Keratinocyte (primary cell): Measurements from ENCODE around the gene ZNF365. TPM values are rescaled to one million over a fixed set of nuclear protein-coding genes. Genes with fewer than 3 reads are reported as not detected.
A peak's percentile ranks its signal among the peaks of the same experiment; 100 is the strongest.
"Not testable (repeated sequence)": the region's sequence is repeated elsewhere in the genome, so short reads cannot be mapped to it uniquely, and the experiment has no call there.

ENCODE experiments used
- DNase-seq: peaks from one replicate; pipeline ENCODE4 v3.0.0-alpha.2; 2011; ENCODE audit warnings: low read depth, missing footprints, low spot score
- FAIRE-seq: peaks from 2 replicates; lab custom pipeline; 2011; peaks lifted over from hg19 to GRCh38; lab: Jason Lieb, UNC
- H2AFZ ChIP-seq: 2 replicates; pipeline ENCODE4 v1.6.0; 2012; ENCODE audit warnings: low read length, control low read depth, inconsistent platforms; ENCODE audit not compliant: control insufficient read depth
- H3K27ac ChIP-seq: 2 replicates; pipeline ENCODE4 v1.5.1; 2011; ENCODE audit warnings: low read length; ENCODE audit not compliant: control insufficient read depth, insufficient read depth
- H3K27me3 ChIP-seq: 3 replicates; pipeline ENCODE4 v1.6.0; 2011; ENCODE audit warnings: low read length; ENCODE audit not compliant: control insufficient read depth, insufficient read depth; ENCODE audit errors: extremely low read depth
- H3K36me3 ChIP-seq, 2 experiments: 2 replicates in 1 of 2; 3 replicates in 1 of 2; pipeline ENCODE4 v1.5.1; 2011; ENCODE audit warnings: low read length in 2 of 2, mild to moderate bottlenecking in 1 of 2; ENCODE audit not compliant: control insufficient read depth in 2 of 2, insufficient read depth in 2 of 2; ENCODE audit errors: extremely low read depth in 1 of 2
- H3K4me1 ChIP-seq: 3 replicates; pipeline ENCODE4 v1.5.1; 2011; ENCODE audit warnings: low read length; ENCODE audit not compliant: control insufficient read depth, insufficient read depth; ENCODE audit errors: extremely low read depth
- H3K4me2 ChIP-seq: 3 replicates; pipeline ENCODE4 v1.6.0; 2011; ENCODE audit warnings: low read depth, low read length; ENCODE audit not compliant: control insufficient read depth, insufficient read depth; ENCODE audit errors: extremely low read depth
- H3K4me3 ChIP-seq, 3 experiments: fragments of 200-600 bp in 1 of 3; sonication (generic) in 1 of 3; 2 replicates in 2 of 3; 3 replicates in 1 of 3; pipeline ENCODE4 v1.5.1; 2011 to 2016; ENCODE audit warnings: low read length in 3 of 3, mild to moderate bottlenecking in 3 of 3, control low read depth in 2 of 3, inconsistent platforms in 1 of 3, low read depth in 1 of 3, mixed read lengths in 1 of 3, mixed run types in 1 of 3, moderate library complexity in 1 of 3; ENCODE audit not compliant: control insufficient read depth in 2 of 3, insufficient read depth in 2 of 3; ENCODE audit errors: extremely low read depth in 1 of 3
- H3K79me2 ChIP-seq: 2 replicates; pipeline ENCODE4 v1.6.0; 2012; ENCODE audit warnings: low read length; ENCODE audit not compliant: control insufficient read depth, insufficient read depth
- H3K9ac ChIP-seq: 3 replicates; pipeline ENCODE4 v1.6.0; 2011; ENCODE audit warnings: low read length; ENCODE audit not compliant: control insufficient read depth, insufficient read depth; ENCODE audit errors: extremely low read depth
- H3K9me1 ChIP-seq: 3 replicates; pipeline ENCODE4 v1.6.0; 2011; ENCODE audit warnings: low read length; ENCODE audit not compliant: control insufficient read depth, insufficient read depth; ENCODE audit errors: extremely low read depth
- H3K9me3 ChIP-seq: 2 replicates; pipeline ENCODE4 v1.5.1; 2012; ENCODE audit warnings: low read depth, low read length; ENCODE audit not compliant: control insufficient read depth
- H4K20me1 ChIP-seq: 3 replicates; pipeline ENCODE4 v1.6.0; 2011; ENCODE audit warnings: low read length; ENCODE audit not compliant: control insufficient read depth, insufficient read depth; ENCODE audit errors: extremely low read depth
- EZH2 ChIP-seq: IDR thresholded peaks from one replicate; pipeline ENCODE4 v1.6.1; 2012; ENCODE audit warnings: inconsistent platforms, mild to moderate bottlenecking, low read length, moderate library complexity
- dilution Hi-C: fragments of 300-500 bp; cut with MboI; formaldehyde crosslinking; loops from one replicate; pipeline ENCODE4 v1.7.0; 2020; ENCODE audit warnings: low sequenced_read_pairs; ENCODE audit not compliant: extremely low pct_ligation_motif_present
- polyA plus RNA-seq, 5 experiments: library from polyadenylated mRNA; depleted of rRNA in 3 of 5; stranded (reverse) in 3 of 5; stranded (forward) in 1 of 5; unstranded in 1 of 5; fragments of >200 nt; gene quantifications; 1 replicate in 1 of 5; 2 replicates in 3 of 5; 3 replicates in 1 of 5; pipeline versions ENCODE4 v1.2.1 to v1.2.3, GENCODE V29; 2011 to 2012; ENCODE audit warnings: missing spikeins in 2 of 5, low read depth in 1 of 5, low replicate concordance in 1 of 5
- TF ChIP-seq, protein P1 (sequence below), 3 experiments: IDR thresholded peaks in 1 of 3; conservative IDR thresholded peaks in 1 of 3; optimal IDR thresholded peaks in 1 of 3; 2 replicates in 2 of 3; 3 replicates in 1 of 3; pipeline versions ENCODE3 to v1.5.1; 2011; ENCODE audit warnings: low read length in 3 of 3, mild to moderate bottlenecking in 3 of 3, moderate library complexity in 2 of 3, control low read depth in 1 of 3, inconsistent platforms in 1 of 3; ENCODE audit not compliant: insufficient read depth in 2 of 3; ENCODE audit errors: extremely low read depth in 1 of 3

Gene ZNF365
- polyA plus RNA-seq, 1 donor (not counting 4 experiments of a cell fraction or from before 2014, with no cell fraction given): 15.9 TPM

DNA sequence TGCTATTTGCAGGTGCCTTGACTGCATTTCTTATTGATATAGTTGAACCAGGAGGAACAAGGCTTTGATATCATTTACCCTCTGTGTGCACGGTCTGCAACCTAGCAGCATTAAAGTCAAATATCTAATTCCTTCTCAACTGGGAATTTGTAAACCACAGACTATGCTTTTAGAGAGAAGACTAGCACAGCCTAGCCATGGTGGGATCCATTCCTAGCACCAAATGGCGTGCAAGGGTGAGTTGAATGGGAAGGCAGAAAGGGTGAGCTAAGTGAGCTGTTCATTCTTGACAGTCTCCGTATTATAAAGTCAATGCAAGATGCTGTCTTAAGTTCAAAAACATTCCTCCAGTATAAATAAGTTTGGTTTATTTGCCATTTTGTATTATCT lies 2.9 kb downstream of the ZNF365 start:
- H3K4me1 ChIP-seq: peaks cover 46% of the 10 kb centered on the region
- no peak overlapping the region for H2AFZ ChIP-seq
- peak overlapping the region in 2 of 3 experiments; percentile 3 to 9 for H3K4me3 ChIP-seq
- no peak overlapping the region for H3K4me2 ChIP-seq
- no peak overlapping the region for H3K27ac ChIP-seq
- peaks cover 3 to 7% of the 10 kb centered on the region in 2 experiments for H3K36me3 ChIP-seq
- no peaks in the 10 kb centered on the region for H4K20me1 ChIP-seq
- H3K27me3 ChIP-seq: no peaks in the 10 kb centered on the region
- FAIRE-seq (no peak), DNase-seq (no peak)
- H3K9me1 ChIP-seq: no peaks in the 10 kb centered on the region
- H3K79me2 ChIP-seq: peaks cover 60% of the 10 kb centered on the region
- TF ChIP-seq, protein P1, sequence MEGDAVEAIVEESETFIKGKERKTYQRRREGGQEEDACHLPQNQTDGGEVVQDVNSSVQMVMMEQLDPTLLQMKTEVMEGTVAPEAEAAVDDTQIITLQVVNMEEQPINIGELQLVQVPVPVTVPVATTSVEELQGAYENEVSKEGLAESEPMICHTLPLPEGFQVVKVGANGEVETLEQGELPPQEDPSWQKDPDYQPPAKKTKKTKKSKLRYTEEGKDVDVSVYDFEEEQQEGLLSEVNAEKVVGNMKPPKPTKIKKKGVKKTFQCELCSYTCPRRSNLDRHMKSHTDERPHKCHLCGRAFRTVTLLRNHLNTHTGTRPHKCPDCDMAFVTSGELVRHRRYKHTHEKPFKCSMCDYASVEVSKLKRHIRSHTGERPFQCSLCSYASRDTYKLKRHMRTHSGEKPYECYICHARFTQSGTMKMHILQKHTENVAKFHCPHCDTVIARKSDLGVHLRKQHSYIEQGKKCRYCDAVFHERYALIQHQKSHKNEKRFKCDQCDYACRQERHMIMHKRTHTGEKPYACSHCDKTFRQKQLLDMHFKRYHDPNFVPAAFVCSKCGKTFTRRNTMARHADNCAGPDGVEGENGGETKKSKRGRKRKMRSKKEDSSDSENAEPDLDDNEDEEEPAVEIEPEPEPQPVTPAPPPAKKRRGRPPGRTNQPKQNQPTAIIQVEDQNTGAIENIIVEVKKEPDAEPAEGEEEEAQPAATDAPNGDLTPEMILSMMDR (optimal IDR thresholded peaks at IDR 0.05 in 1 of 3, IDR thresholded peaks at IDR 0.05 in 1 of 3, conservative IDR thresholded peaks at IDR 0.05 in 1 of 3; ENCODE audit: extremely low read depth in 1 of 3, insufficient read depth in 2 of 3, low read length in 3 of 3): no peak
- TF ChIP-seq EZH2: no peak
- no peak overlapping the region for H3K9ac ChIP-seq
- H3K9me3 ChIP-seq: no peaks in the 10 kb centered on the region
- dilution Hi-C loops: no loop called here

DNA sequence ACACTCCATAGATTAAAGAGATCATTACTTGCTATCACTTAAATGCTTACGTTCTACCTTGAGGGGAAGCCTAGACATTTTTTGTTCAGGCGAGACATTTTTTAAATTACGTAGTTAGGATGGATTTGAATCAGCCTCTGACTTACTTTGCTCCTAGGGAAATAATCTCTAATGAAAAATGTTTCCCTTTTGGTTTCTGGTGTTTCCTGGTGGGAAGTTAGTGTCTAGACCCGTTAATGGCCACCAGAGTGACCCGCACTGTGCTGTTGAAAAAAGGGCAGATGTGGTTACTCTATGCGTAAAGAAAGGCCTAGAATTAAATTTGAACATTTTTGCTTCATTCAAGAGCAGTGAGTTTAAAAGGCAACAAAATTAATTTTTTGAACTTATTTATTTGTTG lies 3.8 kb downstream of the ZNF365 start:
- Histone ChIP-seq H3K4me3 (peak overlapping the region in 1 of 3 experiments; percentile 28), H3K36me3 (peaks cover 3 to 7% of the 10 kb centered on the region in 2 experiments), H3K4me2 (no peak overlapping the region), H3K4me1 (peaks cover 55% of the 10 kb centered on the region), H3K27ac (no peak overlapping the region), H3K9me3 (no peaks in the 10 kb centered on the region), H2AFZ (no peak overlapping the region), H3K79me2 (peaks cover 70% of the 10 kb centered on the region), H3K9me1 (no peaks in the 10 kb centered on the region), H4K20me1 (no peaks in the 10 kb centered on the region), H3K27me3 (no peaks in the 10 kb centered on the region), H3K9ac (no peak overlapping the region)
- TF ChIP-seq, protein P1 (optimal IDR thresholded peaks at IDR 0.05 in 1 of 3, IDR thresholded peaks at IDR 0.05 in 1 of 3, conservative IDR thresholded peaks at IDR 0.05 in 1 of 3; ENCODE audit: extremely low read depth in 1 of 3, insufficient read depth in 2 of 3, low read length in 3 of 3): no peak
- no peak for TF ChIP-seq EZH2
- dilution Hi-C loops: no loop called here
- FAIRE-seq (no peak), DNase-seq (no peak)

DNA sequence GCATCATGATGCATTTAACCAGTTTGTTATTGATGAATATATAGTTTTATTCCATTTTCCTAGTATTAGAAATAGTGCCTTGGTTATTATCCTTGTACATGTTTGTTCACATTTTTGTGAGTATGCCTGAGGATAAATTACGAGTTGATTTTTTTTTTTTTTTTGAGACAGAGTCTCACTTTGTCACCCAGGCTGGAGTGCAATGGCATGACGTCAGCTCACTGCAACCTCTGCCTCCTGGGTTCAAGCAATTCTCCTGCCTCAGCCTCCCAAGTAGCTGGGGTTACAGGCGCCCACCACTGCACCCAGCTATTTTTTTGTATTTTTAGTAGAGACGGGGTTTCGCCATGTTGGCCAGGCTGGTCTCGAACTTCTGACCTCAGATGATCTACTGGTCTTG lies 4.7 kb downstream of the ZNF365 start:
- Histone ChIP-seq H3K79me2 (peaks cover 71% of the 10 kb centered on the region), H3K27ac (peak overlapping the region; percentile 81), H3K4me1 (peaks cover 59% of the 10 kb centered on the region)
- H3K9me3 ChIP-seq, H3K27me3 ChIP-seq, DNase-seq, dilution Hi-C loops, H3K36me3 ChIP-seq, H2AFZ ChIP-seq, FAIRE-seq, H3K9ac ChIP-seq, H4K20me1 ChIP-seq, H3K4me3 ChIP-seq, H3K4me2 ChIP-seq, H3K9me1 ChIP-seq: not testable (repeated sequence)
